ENCODE data around the gene FSD1. TPM values are rescaled to one million over a fixed set of nuclear protein-coding genes. Genes with fewer than 3 reads are reported as not detected.

Gene FSD1
- total and polyA plus RNA-seq, 9 of the 15 experiments (the other 6 are each of a cell fraction or from before 2014, with no cell fraction given), result 0.11 to 1.9 (median 0.94) TPM; not detected in 1

GRCh38 chr19:4310247-4311121, 6.1 kb downstream of the FSD1 start (continued):
- no peak for TF ChIP-seq CEBPZ (IDR thresholded peaks at IDR 0.05; ENCODE audit: borderline replicate concordance, low read depth, low read length)
- TF ChIP-seq ETV1 (tag; conservative IDR thresholded peaks at IDR 0.05; ENCODE audit: low read depth), result peak; percentile 69
- TF ChIP-seq CREM (IDR thresholded peaks at IDR 0.05; ENCODE audit: low read depth), result peak; percentile 49
- TF ChIP-seq TCF7 (IDR thresholded peaks at IDR 0.05; ENCODE audit: borderline replicate concordance), result no peak
- no peak for TF ChIP-seq KLF10 (CRISPR knock-in tag; IDR thresholded peaks at IDR 0.05)
- no peak for TF ChIP-seq STAG1 (CRISPR knock-in tag; IDR thresholded peaks at IDR 0.05; ENCODE audit: borderline replicate concordance)
- TF ChIP-seq ZNF395 (CRISPR knock-in tag; IDR thresholded peaks at IDR 0.05), result 0 out of 2 replicates have a peak, but pooled peaks have one; percentile 38
- no peak for TF ChIP-seq DLX4 (CRISPR knock-in tag; IDR thresholded peaks at IDR 0.05)
- no peak for TF ChIP-seq CUX1 (CRISPR knock-in tag; IDR thresholded peaks at IDR 0.05)
- TF ChIP-seq POLR2A (conservative IDR thresholded peaks at IDR 0.05), result peak; percentile 85
- no peak for TF ChIP-seq TBL1XR1 (IDR thresholded peaks at IDR 0.05; ENCODE audit: low read length in 2 of 2)
- TF ChIP-seq ELK1 (CRISPR knock-in tag; IDR thresholded peaks at IDR 0.05), result no peak
- no peak for TF ChIP-seq MYNN (IDR thresholded peaks at IDR 0.05)
- no peak for TF ChIP-seq MYNN (CRISPR knock-in tag; IDR thresholded peaks at IDR 0.05)
